GM12892 (cell line): Measurements from ENCODE around the gene WWOX.

ENCODE experiments used
- POLR2A ChIP-seq: IDR thresholded peaks from 2 replicates; pipeline ENCODE4 v1.6.1; 2011; ENCODE audit warnings: low read depth, low read length, control low read depth
- POLR2AphosphoS5 ChIP-seq: IDR thresholded peaks from 2 replicates; pipeline ENCODE4 v1.6.1; 2011; ENCODE audit warnings: low read depth, low read length, control low read depth
- TAF1 ChIP-seq: IDR thresholded peaks from 2 replicates; pipeline ENCODE4 v1.6.1; 2011; ENCODE audit warnings: low read depth, mild to moderate bottlenecking, control low read depth, low read length, borderline replicate concordance

DNA sequence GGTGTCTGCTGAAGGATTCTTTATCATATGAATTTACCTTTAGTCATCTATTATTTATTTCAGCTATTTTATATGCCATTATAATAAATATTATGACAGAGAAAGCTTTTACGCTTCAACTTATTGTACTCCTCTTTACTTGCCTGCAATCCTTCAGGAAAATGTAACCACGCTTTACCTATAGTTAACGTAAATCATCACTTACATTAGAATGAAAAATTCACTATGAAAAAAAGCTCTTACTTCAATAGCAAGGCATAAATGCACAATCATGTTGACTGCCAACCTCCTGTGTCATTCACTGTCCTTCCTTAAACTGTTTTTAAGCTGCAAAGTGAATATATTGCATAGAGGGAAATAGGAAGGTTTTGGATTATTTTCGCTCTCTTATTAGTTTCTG lies 277.9 kb downstream of the WWOX start:
- TF ChIP-seq POLR2AphosphoS5 (no peak), POLR2A (no peak), TAF1 (no peak)
